Activated T-helper 1 cell treated with anti-CD3 and anti-CD28 coated beads, Interleukin-12 subunit alpha, Interleukin-12 subunit beta, Interleukin-2, Interleukin-4 antibody, amounts not matched to agents 30 ng/mL and 10 ng/mL and 1 ng/mL, durations not matched to agents 14 hours and 24 hours and 36 hours (primary cell): Measurements from ENCODE around the gene SIPA1. TPM values are rescaled to one million over a fixed set of nuclear protein-coding genes. Genes with fewer than 3 reads are reported as not detected.
"Not testable (repeated sequence)": the region's sequence is repeated elsewhere in the genome, so short reads cannot be mapped to it uniquely, and the experiment has no call there.

Experiments used
- DNase-seq: peaks from one replicate; pipeline ENCODE4 v3.0.0; 2021; ENCODE audit warnings: low spot score
- H3K27ac Mint-ChIP-seq: one replicate; pipeline ENCODE4 v1.8.0; 2021; ENCODE audit warnings: mild to moderate bottlenecking, mixed read lengths
- H3K27me3 Mint-ChIP-seq: one replicate; pipeline ENCODE4 v1.8.0; 2022; ENCODE audit warnings: mild to moderate bottlenecking, moderate library complexity, mixed read lengths; ENCODE audit not compliant: insufficient read depth
- H3K36me3 Mint-ChIP-seq: one replicate; pipeline ENCODE4 v1.8.0; 2021; ENCODE audit warnings: low read depth, mixed read lengths
- H3K4me1 Mint-ChIP-seq: one replicate; pipeline ENCODE4 v1.8.0; 2021; ENCODE audit warnings: low read depth, mixed read lengths
- H3K4me3 Mint-ChIP-seq: one replicate; pipeline ENCODE4 v1.8.0; 2021; ENCODE audit warnings: mild to moderate bottlenecking, moderate library complexity, mixed read lengths
- H3K9me3 Mint-ChIP-seq: one replicate; pipeline ENCODE4 v1.8.0; 2021; ENCODE audit warnings: mixed read lengths
- intact Hi-C: fragments of 100-400 bp; cut with micrococcal nuclease; formaldehyde crosslinking; loops from one replicate; pipeline ENCODE4 v1.15.1; 2024
- total RNA-seq: library from RNA; stranded (reverse); gene quantifications from 2 replicates; pipeline ENCODE4 v1.2.3, GENCODE V29; 2022

SIPA1 gene
- total RNA-seq, 1 donor from 2014 or later = 117 TPM

GRCh38 chr11:65634905-65635731, 2.8 kb upstream of the SIPA1 start:
- peaks cover 34% of the 10 kb centered on the region for H3K4me1 Mint-ChIP-seq
- H3K27ac Mint-ChIP-seq = no peak overlapping the region
- DNase-seq = no peak
- no peaks in the 10 kb centered on the region for H3K9me3 Mint-ChIP-seq
- peaks cover 23% of the 10 kb centered on the region for H3K36me3 Mint-ChIP-seq
- H3K4me3 Mint-ChIP-seq = no peak overlapping the region
- intact Hi-C loops = no loop called here
- H3K27me3 Mint-ChIP-seq = no peaks in the 10 kb centered on the region

GRCh38 chr11:65636108-65637031, 1.5 kb upstream of the SIPA1 start:
- no peak for DNase-seq
- Mint-ChIP-seq H3K4me3 (peak overlapping the region; percentile 53), H3K4me1 (peaks cover 34% of the 10 kb centered on the region), H3K27ac (no peak overlapping the region), H3K36me3 (peaks cover 23% of the 10 kb centered on the region), H3K27me3 (no peaks in the 10 kb centered on the region), H3K9me3 (no peaks in the 10 kb centered on the region)
- intact Hi-C loops = no loop called here

- Mint-ChIP-seq H3K4me1 (peaks cover 40% of the 10 kb centered on the region), H3K9me3 (no peaks in the 10 kb centered on the region), H3K36me3 (peaks cover 22% of the 10 kb centered on the region), H3K27ac (peak overlapping the region; percentile 58), H3K4me3 (peak overlapping the region; percentile 82), H3K27me3 (no peaks in the 10 kb centered on the region)
- no peak for DNase-seq
- intact Hi-C loops = no loop called here
These were observed 806 bp upstream of the SIPA1 start for GRCh38 chr11:65637032-65637557.

GRCh38 chr11:65639228-65639597, 1.3 kb downstream of the SIPA1 start:
- Mint-ChIP-seq H3K4me3 (peak overlapping the region; percentile 82), H3K27ac (peak overlapping the region; percentile 83), H3K36me3 (peaks cover 29% of the 10 kb centered on the region), H3K4me1 (peaks cover 45% of the 10 kb centered on the region)
- intact Hi-C loops = loop anchor here (2.0 kb wide), 2 partner anchors 74 to 220 kb away; partner anchors contain the start of genes CFL1 and KAT5
- H3K27me3 Mint-ChIP-seq, H3K9me3 Mint-ChIP-seq, DNase-seq: not testable (repeated sequence)

GRCh38 chr11:65639623-65640482, 2.0 kb downstream of the SIPA1 start:
- intact Hi-C loops = loop anchor here (2.0 kb wide), 2 partner anchors 73 to 219 kb away; partner anchors contain the start of genes CFL1 and KAT5
- H3K27ac Mint-ChIP-seq = peak overlapping the region; percentile 83
- no peaks in the 10 kb centered on the region for H3K27me3 Mint-ChIP-seq
- H3K4me3 Mint-ChIP-seq = peak overlapping the region; percentile 82
- H3K9me3 Mint-ChIP-seq = no peaks in the 10 kb centered on the region
- DNase-seq = peak; percentile 70
- peaks cover 33% of the 10 kb centered on the region for H3K36me3 Mint-ChIP-seq
- peaks cover 48% of the 10 kb centered on the region for H3K4me1 Mint-ChIP-seq

- peak overlapping the region; percentile 83 for H3K27ac Mint-ChIP-seq
These were observed 2.8 kb downstream of the SIPA1 start for GRCh38 chr11:65640483-65641296.

GRCh38 chr11:65641297-65642013, 3.6 kb downstream of the SIPA1 start:
- intact Hi-C loops = no loop called here
- H3K36me3 Mint-ChIP-seq = peaks cover 34% of the 10 kb centered on the region
- no peak for DNase-seq
- H3K27me3 Mint-ChIP-seq = no peaks in the 10 kb centered on the region
- peak overlapping the region; percentile 78 for H3K27ac Mint-ChIP-seq
- peaks cover 48% of the 10 kb centered on the region for H3K4me1 Mint-ChIP-seq
- H3K9me3 Mint-ChIP-seq = no peaks in the 10 kb centered on the region
- peak overlapping the region; percentile 76 for H3K4me3 Mint-ChIP-seq

More at GRCh38 chr11:65640483-65641296, 2.8 kb downstream of the SIPA1 start:
- DNase-seq = no peak
- H3K9me3 Mint-ChIP-seq = no peaks in the 10 kb centered on the region
- intact Hi-C loops = no loop called here
- H3K4me3 Mint-ChIP-seq = peak overlapping the region; percentile 82
- H3K4me1 Mint-ChIP-seq = peaks cover 48% of the 10 kb centered on the region
- H3K27me3 Mint-ChIP-seq = no peaks in the 10 kb centered on the region
- peaks cover 33% of the 10 kb centered on the region for H3K36me3 Mint-ChIP-seq

GRCh38 chr11:65642014-65642671, 4.2 kb downstream of the SIPA1 start:
- DNase-seq = no peak
- H3K27me3 Mint-ChIP-seq = no peaks in the 10 kb centered on the region
- H3K4me3 Mint-ChIP-seq = peak overlapping the region; percentile 76
- H3K27ac Mint-ChIP-seq = peak overlapping the region; percentile 78
- intact Hi-C loops = no loop called here
- peaks cover 43% of the 10 kb centered on the region for H3K4me1 Mint-ChIP-seq
- no peaks in the 10 kb centered on the region for H3K9me3 Mint-ChIP-seq
- peaks cover 30% of the 10 kb centered on the region for H3K36me3 Mint-ChIP-seq

- H3K27ac Mint-ChIP-seq = peak overlapping the region; percentile 61
- H3K9me3 Mint-ChIP-seq = no peaks in the 10 kb centered on the region
- DNase-seq = no peak
- H3K27me3 Mint-ChIP-seq = no peaks in the 10 kb centered on the region
- H3K36me3 Mint-ChIP-seq = peaks cover 31% of the 10 kb centered on the region
- no peak overlapping the region for H3K4me3 Mint-ChIP-seq
- intact Hi-C loops = no loop called here
- H3K4me1 Mint-ChIP-seq = peaks cover 29% of the 10 kb centered on the region
These were observed 6.1 kb downstream of the SIPA1 start for GRCh38 chr11:65643971-65644370.

GRCh38 chr11:65644837-65645236, 6.9 kb downstream of the SIPA1 start:
- no peak overlapping the region for H3K4me3 Mint-ChIP-seq
- no peaks in the 10 kb centered on the region for H3K27me3 Mint-ChIP-seq
- H3K9me3 Mint-ChIP-seq = no peaks in the 10 kb centered on the region
- peaks cover 31% of the 10 kb centered on the region for H3K36me3 Mint-ChIP-seq
- intact Hi-C loops = no loop called here
- H3K27ac Mint-ChIP-seq = no peak overlapping the region
- H3K4me1 Mint-ChIP-seq = peaks cover 23% of the 10 kb centered on the region
- DNase-seq = no peak

- Mint-ChIP-seq H3K27ac (no peak overlapping the region), H3K27me3 (no peaks in the 10 kb centered on the region), H3K36me3 (peaks cover 31% of the 10 kb centered on the region), H3K4me3 (no peak overlapping the region), H3K9me3 (no peaks in the 10 kb centered on the region), H3K4me1 (peaks cover 20% of the 10 kb centered on the region)
- intact Hi-C loops = no loop called here
- no peak for DNase-seq
These were observed 7.8 kb downstream of the SIPA1 start for GRCh38 chr11:65645710-65646109.
